Measurements from ENCODE around the gene INSRR. TPM values are rescaled to one million over a fixed set of nuclear protein-coding genes. Genes with fewer than 3 reads are reported as not detected.

INSRR gene
- total RNA-seq, 4 donors from 2014 or later = not detected

- TF ChIP-seq CTCF (IDR thresholded peaks at IDR 0.05; ENCODE audit: low read depth) = no peak
These were observed 55.6 kb downstream of the INSRR start for GRCh38 chr1:156803086-156803851.

- no peak for TF ChIP-seq CTCF (IDR thresholded peaks at IDR 0.05; ENCODE audit: low read depth)
These were observed 56.4 kb downstream of the INSRR start for GRCh38 chr1:156802421-156802935.

- no peak for TF ChIP-seq CTCF (IDR thresholded peaks at IDR 0.05; ENCODE audit: low read depth)
These were observed 57.4 kb downstream of the INSRR start for GRCh38 chr1:156801409-156802121.

GRCh38 chr1:156797212-156797871 lies 61.6 kb downstream of the INSRR start:
- TF ChIP-seq CTCF (IDR thresholded peaks at IDR 0.05; ENCODE audit: low read depth) = no peak

GRCh38 chr1:156796340-156797097 lies 62.4 kb downstream of the INSRR start:
- no peak for TF ChIP-seq CTCF (IDR thresholded peaks at IDR 0.05; ENCODE audit: low read depth)

- no peak for TF ChIP-seq CTCF (IDR thresholded peaks at IDR 0.05; ENCODE audit: low read depth)
These were observed 63.1 kb downstream of the INSRR start for GRCh38 chr1:156795787-156796186.

Measured in subcutaneous adipose tissue (tissue), 4 donors.